GM19372 (cell line): ENCODE results near the gene CHMP4B.

Experiments used
- ATAC-seq: cut with Tn5 transposase; IDR thresholded peaks from one replicate; pipeline ENCODE4 v1.9.1; 2021; ENCODE audit warnings: mild to moderate bottlenecking, low read depth, moderate library complexity; ENCODE audit not compliant: unreplicated experiment

The CHMP4B gene

DNA sequence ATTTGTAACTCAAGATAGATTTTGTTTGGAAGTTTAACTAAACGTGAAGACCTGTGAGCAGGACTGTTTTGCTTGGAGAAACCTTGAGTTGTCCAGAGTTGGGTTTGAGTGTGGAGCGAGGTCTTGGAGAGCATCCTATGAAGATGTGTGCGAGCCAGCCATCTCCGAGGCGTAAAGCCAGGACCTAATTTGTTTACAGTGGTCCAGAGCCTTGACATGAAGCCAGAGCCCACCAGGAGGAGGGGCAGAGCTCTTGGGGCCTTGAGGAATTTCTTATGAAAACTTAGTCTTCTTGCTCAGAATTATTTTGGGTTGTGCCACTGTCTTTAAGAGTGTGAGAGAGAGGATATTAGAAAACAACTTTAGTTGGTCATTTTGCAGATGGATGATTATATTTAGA, 6.3 kb downstream of the CHMP4B start:
- no peak for ATAC-seq

DNA sequence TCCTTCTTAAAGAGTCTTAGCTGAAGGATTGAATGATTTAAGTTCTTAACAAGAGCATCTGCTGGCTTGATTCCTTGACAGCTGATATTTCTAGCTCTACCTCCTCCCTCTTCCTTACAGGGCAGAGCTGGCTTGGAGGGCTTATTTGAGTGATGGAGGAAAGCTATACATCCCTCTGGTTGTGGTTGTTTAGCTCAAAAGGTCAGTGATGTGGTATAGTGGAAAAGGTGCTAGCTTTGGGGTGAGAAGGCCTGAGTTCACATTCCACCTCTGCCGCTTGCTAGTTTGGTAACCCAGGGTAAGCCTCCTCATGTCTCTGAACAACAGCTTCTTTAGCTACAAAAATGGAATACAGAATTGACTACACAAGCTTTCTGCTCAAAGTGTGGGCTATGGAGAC, 8.3 kb downstream of the CHMP4B start:
- no peak for ATAC-seq

DNA sequence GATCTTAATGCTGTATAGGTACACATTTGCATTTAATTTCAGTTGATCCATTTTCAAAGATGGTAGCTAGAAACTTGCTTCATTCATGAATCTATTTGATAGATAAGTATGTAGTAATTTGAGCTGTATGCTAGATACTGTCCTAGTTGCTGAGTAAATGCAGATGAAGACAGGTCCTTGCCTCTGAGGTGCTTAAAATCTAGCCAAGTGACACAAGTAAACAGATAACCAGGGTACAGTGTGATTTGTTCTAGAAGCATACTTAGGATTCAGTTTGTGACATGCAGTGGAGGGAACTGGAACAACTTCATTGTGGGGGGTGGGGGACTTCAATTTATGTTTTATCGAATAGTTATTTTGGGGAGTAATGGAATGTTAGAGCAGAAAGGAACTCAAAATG, 9.2 kb downstream of the CHMP4B start:
- ATAC-seq, result no peak

DNA sequence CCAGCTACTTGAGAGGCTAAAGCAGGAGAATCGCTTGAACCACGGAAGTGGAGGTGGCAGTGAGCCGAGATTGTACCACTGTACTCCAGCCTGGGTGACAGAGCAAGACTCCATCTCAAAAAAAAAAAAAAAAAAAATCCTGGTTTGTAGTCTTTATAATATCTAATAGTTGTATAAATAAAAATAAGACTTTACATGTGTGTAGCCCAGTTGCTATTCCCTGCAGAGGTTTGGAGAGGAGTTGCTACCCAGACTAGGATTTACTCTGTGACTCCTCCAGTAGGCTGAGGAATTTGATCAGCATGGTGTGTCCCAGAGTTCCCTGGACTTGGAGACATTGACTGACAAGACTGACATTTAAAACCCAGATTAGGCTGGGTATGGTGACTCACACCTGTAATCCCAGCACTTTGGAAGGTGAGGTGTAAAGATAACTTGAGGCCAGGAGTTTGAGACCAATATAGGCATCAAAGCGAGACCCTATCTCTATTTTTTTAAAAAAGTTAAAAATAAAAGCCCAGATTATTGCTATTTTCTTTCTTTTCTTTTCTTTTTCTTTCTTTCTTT, 10.2 kb downstream of the CHMP4B start:
- ATAC-seq, result no peak

DNA sequence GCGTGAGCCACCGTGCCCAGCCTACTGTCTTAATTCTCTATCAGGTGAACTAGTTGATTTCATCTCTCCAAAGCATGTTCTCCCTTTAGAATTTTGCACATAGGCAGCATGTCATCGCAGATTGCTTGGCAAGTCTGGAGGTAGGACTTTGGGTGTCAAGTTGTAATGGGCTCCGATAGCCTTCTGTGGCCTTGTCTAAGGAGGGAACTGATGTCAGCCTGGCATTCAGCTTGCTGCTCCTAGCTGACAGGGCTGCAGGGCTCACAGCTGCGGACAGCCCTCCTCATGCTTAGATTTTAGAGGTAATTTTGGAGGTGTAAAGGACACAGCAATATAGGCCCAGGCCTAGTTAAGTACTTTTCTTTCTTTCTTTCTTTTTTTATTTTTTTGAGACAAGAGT, 11.3 kb downstream of the CHMP4B start:
- ATAC-seq, result no peak

DNA sequence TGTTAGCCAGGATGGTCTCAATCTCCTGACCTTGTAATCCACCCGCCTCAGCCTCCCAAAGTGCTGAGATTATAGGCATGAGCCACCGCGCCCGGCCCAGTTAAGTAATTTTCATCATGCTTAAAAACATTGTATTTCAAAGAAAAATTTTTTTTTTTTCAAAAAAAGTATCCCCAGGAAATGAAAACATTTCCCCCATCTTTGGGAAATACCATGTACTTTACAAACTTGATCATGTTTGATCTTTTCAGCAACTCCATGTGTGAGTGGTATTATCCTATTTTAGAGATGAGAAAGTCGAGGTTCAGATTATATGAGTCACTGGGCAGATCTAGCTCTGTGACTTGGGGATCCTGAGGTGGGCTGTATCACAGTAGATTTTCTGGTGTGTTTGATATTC, 11.8 kb downstream of the CHMP4B start:
- no peak for ATAC-seq

DNA sequence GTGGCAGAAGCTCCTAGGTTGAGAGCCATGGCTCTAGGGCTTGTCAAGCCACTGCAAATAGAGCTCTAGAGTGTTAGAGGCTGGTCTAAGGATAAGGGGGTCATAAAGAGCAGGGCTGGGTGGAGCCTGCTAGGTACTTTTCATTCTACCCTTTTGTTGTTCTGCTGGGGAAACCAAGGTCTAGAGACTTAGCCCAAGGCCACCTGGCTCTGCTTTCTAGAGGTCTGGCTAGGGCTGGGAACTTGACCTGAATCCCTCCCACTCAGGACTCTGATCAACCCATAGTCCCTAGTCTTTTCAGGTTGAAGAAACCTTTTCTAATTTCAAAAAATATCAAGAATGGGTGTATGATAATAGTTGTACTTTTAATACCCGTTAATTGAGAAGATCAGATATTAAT, 13.7 kb downstream of the CHMP4B start:
- ATAC-seq, result no peak

DNA sequence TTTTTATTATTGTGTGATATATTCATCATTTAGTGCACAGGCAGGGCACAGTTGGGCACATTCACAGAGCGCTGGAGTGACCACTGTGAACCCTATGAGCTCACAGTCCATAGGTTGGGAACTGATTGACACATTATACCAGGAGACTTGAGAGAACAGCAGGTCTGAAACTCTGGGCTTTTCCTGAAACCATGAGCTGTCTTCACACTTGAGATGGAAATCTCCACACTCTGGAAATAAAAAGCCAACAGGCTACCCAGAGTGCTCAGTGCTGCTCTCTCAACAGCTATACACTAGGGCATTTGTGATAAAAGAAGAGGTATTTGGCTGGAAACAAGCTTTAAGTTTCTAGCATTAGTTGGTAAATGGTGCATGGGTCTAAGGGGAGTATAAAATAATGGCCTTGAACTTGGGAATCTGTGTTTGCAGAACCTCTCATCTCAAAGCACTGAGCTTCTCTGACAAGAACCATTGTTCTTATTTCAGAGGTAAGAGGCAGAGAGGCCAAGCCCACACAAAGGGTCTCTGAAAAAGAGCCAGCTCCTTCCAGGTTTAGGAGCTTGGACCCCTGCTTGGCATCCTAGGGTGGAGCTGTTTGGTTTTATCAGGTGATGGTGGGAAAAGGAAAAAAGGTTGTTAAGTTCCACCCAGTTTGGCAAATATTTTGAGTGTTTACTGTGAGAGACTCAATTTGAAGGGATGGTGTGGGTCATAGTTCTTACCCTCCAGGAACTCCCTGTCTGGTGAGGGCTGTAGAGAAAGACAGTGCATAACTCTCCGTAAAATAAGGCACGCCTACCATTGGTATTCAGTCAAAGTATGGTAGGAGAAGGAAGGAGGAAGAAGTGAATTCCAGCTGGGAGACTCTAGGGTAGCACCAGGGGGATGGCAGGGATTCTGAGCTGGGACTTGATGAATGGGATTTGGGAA, 14.5 kb downstream of the CHMP4B start:
- ATAC-seq, result no peak

DNA sequence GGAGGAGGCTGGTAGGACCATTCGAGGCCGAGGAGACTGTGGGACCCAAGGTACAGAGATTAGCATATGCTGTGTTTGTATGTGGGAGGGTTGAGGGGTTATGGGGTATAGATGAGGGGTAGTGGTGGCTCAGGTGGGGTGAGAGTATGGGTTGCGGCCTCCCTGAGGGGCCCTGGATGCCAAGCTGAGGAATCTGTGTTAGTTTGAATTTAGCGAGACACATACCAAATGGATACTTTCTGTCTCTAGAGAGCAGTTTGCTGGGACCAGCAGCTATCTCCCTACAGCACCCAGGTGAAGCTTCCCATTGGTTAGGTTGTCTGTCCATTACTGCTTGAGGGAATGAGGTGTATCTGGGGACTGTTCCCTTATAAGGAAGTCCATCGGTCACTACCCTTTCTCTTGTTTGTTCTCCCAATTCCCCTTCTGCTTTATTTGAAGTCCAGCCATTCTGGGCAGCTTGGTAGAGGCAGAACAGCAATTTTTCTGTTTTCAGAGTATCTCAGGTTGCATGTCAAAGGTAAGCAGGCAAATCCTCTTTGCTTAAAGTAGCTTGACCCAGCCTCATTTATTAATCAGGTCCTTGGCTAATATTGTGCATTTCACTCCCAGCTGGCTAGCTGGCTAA, 15.2 kb downstream of the CHMP4B start:
- no peak for ATAC-seq

DNA sequence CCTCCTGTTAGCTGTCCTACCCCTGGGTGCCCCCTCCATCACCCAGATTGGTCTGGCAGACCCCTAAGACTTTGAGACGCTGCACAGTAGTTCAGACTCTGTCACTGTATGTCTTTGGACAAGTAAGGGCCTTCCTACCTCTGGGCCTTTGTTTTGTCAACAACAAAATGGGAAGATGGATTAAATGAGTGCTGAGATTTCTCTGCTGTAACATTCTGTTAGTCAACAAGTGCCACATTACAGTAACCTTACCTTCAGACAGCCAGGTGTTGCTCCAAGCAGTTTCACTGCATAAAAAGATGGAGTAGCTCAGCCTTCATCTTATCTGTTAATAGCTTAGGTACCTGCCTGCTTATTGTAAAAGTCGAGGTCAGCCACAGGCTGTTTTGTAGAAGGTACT, 16.0 kb downstream of the CHMP4B start:
- ATAC-seq, result no peak

DNA sequence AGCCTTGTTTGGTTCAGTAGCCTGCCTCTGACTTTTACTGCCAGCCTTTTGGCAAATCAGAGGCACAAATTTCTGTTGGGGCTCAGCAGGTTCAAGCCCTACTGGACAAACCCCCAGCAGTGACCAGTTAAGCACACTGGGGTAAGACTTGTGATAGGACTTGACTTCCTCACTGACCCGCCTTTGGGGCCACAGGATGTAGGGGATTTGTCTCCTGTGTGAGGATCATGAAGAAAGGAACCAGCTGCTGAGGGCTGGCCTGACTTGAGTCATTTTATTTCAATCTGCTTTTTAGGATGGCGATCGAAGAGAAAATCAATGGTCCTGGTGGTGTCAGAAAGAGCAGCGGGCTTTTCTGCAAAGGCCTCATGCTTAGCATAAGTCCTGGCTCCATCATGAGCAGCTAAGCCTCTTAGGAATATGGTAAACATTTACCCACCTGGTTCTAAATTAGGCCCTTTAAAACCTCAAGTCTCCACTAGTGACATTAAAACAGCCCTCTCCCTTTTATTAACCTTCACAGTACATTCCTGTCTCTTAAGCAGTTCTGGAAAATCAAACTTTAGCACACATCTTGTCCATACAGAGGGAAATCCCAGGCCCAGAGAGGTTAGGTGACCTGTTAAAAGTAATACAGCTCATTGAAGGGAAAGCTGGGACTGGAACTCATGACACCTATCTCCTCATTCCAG, 16.6 kb downstream of the CHMP4B start:
- ATAC-seq, result no peak

DNA sequence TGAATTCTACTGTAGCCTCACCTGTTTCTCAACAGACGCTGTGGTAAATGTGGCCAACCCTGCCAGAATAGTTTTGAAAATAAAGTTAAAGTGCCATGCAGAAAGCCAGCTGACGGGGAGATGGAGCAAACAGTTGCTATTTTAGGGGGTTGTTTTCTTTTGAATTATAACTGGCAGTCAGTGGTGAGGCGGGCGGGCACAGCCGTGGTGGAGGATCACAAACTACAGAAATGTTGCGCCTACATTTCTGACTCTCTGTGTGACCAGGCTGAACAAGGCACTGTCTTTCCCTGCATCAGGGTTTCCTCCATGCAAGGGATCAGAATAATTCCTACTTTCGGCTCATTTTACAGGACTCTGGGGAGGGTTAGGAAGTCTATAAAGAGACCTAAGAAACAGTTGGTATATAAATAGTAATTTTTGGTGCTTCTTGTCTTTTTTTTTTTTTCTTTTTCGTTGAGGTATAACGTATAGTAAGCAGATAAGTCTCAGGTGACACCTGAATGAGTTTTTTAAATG, 17.2 kb downstream of the CHMP4B start:
- ATAC-seq, result no peak

DNA sequence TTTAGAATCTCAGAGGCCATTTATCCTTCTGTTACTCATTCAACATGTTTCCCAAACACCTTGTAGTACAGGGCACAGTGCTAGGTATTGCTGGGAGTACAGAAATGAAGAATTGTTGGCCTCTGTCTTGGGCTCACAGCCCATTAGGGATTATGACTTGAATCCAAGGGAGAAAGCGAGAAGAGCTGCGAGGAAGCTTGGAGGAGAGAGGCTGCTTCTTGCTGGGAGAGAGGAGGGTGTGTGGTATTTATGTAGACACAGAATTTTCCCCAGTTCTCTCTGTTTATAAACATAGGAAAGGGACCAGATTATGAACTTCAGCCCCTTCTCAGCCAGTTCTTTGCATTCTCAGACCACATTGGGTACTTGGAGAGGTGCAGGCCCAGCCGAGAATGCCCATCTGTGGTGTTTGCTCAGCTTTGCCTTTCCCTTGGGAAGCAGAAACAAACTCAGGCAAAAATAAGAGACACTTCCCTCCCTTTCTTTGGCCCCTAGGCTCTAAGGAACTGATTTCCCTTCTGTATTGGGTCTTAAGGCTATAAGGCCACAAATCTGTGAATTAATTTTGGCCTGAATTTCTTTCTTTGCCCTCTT, 17.9 kb downstream of the CHMP4B start:
- ATAC-seq, result no peak

DNA sequence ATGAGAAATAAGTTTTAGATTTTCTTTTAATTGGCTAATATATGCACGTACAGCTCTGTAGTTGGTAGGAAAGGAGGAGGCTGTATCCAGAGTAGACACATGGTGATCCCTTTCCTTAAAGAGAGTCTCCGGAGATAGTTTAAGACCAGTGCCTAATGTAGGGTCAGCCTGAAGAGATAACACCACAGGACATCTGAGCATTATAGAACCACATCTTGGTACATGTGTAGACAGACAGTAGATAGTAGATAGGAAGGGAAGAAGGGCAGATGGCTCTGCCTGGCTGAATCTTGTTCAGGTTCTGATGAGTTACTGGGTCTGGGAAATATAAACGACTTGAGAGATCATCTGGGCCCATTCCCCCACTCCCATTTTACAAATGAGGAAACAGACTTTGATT, 18.5 kb downstream of the CHMP4B start:
- ATAC-seq, result no peak

DNA sequence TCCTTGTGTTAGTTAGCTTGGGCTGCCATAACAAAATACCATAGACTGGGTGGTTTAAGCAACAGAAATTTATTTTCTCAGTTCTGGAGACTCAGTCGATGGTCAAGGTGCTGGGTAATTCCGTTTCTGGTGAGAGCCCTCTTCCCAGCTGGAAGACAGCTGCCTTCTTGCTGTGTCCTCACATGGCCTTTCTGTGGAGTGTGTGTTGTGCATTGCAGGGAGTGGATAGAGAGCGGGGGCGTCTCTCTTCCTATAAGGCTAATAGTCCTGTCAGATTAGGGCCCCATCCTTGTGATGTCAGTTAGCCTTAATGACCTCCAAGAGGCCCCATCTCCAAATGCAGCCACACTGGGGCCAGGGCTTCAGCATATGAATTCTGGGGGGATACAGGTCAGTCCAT, 19.2 kb downstream of the CHMP4B start:
- no peak for ATAC-seq

DNA sequence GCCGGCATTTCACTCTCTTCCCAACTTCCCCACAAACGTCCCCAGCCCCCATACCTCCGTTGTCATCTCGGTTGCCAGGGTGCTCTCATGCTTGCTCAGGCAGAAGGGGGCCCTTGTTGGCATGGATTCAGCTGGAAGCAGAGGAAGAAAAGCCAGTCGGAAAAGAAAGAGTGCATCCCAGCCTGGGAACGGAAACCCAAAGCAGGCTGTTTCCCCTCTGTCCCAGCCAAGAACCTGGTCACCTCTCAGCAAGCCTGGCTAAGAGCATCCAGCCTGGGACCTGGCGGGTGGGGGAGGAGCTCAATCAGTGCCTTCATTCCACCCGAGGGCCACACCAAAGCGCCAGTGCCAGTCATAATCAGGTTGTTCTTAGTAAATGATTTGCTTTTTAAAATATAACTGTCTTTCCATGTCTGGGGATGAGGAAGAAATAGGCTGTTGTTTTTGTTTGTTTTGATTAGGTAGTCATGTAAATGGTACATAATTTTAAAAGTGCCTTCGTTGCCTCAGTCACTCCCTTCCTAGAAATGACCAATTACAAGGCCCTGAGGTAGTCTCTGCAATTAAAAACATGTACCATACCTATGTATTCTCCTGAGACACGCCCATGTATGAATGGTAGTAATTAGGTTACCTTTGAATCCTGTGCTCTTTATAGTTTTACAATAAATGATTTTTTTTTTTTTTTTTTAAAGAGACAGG, 21.1 kb downstream of the CHMP4B start:
- no peak for ATAC-seq

DNA sequence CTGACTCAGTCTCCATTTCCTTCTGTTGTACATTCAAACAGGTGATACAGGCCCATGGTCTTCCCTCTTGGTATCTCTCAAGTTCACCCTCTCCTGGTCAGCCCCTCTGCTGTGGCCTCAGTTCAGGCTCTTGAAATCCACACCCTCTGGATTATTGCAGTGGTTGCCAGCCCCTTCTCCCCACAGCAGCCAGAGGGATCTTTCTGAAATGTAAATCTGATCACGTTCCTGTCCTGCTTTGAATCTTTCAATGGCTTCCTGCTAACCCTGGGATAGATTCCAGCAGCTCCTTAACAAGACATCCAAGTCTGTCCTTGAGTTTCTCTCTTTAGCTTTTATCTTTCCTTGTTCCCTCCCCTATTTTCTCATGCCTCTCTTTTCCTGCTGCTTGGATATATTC, 22.2 kb downstream of the CHMP4B start:
- no peak for ATAC-seq

DNA sequence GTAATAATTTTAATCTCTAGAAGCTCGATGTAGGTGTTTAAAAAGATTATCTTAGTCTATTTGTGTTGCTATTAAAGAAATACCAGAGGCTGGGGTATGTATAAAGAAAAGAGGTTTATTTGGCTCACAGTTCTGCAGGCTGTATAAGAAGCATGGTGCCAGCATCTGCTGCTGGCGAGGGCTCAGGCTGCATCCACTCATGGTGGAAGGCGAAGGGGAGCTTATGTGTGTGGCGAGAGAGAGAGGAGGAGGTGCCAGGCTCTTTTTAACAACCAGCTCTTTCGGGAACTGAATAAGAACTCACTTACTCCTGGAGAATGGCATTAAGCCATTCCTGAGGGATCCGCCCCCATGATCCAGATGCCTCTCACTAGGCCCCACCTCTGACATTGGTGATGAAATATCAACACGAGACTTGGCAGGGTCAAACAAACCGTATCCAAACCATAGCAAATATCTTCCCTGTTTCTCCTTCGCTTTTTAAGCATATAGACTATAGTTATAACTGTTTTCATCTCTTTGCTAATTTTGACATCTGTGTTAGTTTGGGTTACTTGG, 24.5 kb downstream of the CHMP4B start:
- ATAC-seq, result no peak

DNA sequence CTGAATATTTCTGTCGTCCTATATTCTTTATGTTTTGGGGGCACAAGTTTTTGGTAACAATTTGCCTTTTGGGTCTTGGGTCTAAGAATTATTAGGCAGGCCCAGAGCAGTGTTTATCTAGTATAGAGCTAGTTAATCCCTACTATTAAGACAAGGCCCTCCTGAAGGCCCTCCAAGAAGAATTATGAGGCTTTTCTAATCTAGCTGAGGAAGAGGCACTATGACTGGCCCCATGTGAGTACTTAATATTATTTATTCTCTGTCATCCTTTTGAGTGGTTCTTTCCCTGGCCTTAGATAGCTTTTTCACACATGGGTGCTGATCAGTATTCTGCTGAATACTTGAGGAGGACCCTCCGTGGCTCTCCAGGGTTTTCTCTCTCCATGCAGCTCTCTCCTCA, 25.1 kb downstream of the CHMP4B start:
- no peak for ATAC-seq
